CD4-positive, alpha-beta T cell (primary cell): ENCODE measurements around the gene ZNF280B. TPM values are rescaled to one million over a fixed set of nuclear protein-coding genes. Genes with fewer than 3 reads are reported as not detected.

Experiments used
- ATAC-seq: fragments of 200-7000 bp; cut with Tn5 transposase; one replicate; pipeline ENCODE4 v1.10.0; 2022; ENCODE audit warnings: mild to moderate bottlenecking; ENCODE audit not compliant: poor library complexity
- CTCF ChIA-PET: fragments of 350-600 bp; sonication (Branson Sonifier 250); formaldehyde crosslinking; loops from one replicate; lab custom pipeline; 2021; ENCODE audit warnings: antibody characterized with exemption, inconsistent platforms; lab: Charles Lee
- POLR2A ChIA-PET: fragments of 350-600 bp; sonication (Branson Sonifier 250); formaldehyde crosslinking; loops from one replicate; lab custom pipeline; 2021; ENCODE audit warnings: antibody characterized with exemption, inconsistent platforms; lab: Charles Lee
- DNase-seq, 14 experiments: peaks; one replicate each; pipeline ENCODE4 v3.0.0-alpha.2; 2013 to 2020; ENCODE audit warnings: mixed read lengths in 2 of 14
- H3K27ac ChIP-seq, 2 donors: one replicate each; pipeline versions ENCODE4 v1.5.1 to v1.7.0; 2013; ENCODE audit warnings: low read length in 2 of 2, low read depth in 1 of 2, mild to moderate bottlenecking in 1 of 2
- H3K27me3 ChIP-seq, 2 experiments: 1 replicate in 1 of 2; 2 replicates in 1 of 2; pipeline versions ENCODE4 v1.6.1 to v1.7.0; 2013; ENCODE audit warnings: low read length in 2 of 2, control low read depth in 1 of 2, mild to moderate bottlenecking in 1 of 2, moderate library complexity in 1 of 2; ENCODE audit not compliant: insufficient read depth in 2 of 2, control insufficient read depth in 1 of 2
- H3K36me3 ChIP-seq: one replicate; pipeline ENCODE4 v1.6.1; 2013; ENCODE audit warnings: low read length, control low read depth; ENCODE audit not compliant: insufficient read depth
- H3K4me1 ChIP-seq: one replicate; pipeline ENCODE4 v1.6.1; 2013; ENCODE audit warnings: low read length, control low read depth; ENCODE audit not compliant: insufficient read depth
- H3K4me3 ChIP-seq: one replicate; pipeline ENCODE4 v1.5.1; 2013; ENCODE audit warnings: mild to moderate bottlenecking, low read length, moderate library complexity
- H3K9me3 ChIP-seq, 2 experiments: 1 replicate in 1 of 2; 2 replicates in 1 of 2; pipeline versions ENCODE4 v1.6.1 to v1.7.0; 2013; ENCODE audit warnings: low read length in 2 of 2, mild to moderate bottlenecking in 2 of 2, control low read depth in 1 of 2, moderate library complexity in 1 of 2; ENCODE audit not compliant: control insufficient read depth in 1 of 2, insufficient read depth in 1 of 2
- H3K27ac Mint-ChIP-seq: one replicate; pipeline ENCODE4 v1.8.0; 2020; ENCODE audit warnings: mixed read lengths
- H3K27me3 Mint-ChIP-seq: one replicate; pipeline ENCODE4 v1.8.0; 2021; ENCODE audit warnings: mixed read lengths
- H3K36me3 Mint-ChIP-seq: one replicate; pipeline ENCODE4 v1.8.0; 2021; ENCODE audit warnings: low read depth, mixed read lengths
- H3K4me1 Mint-ChIP-seq: one replicate; pipeline ENCODE4 v1.8.0; 2021; ENCODE audit warnings: low read depth, mixed read lengths
- H3K4me3 Mint-ChIP-seq: one replicate; pipeline ENCODE4 v1.8.0; 2020; ENCODE audit warnings: mild to moderate bottlenecking, mixed read lengths
- H3K9me3 Mint-ChIP-seq: one replicate; pipeline ENCODE4 v1.8.0; 2020; ENCODE audit warnings: mixed read lengths
- intact Hi-C, 2 experiments: fragments of 100-400 bp; cut with DNase I in 1 of 2; cut with micrococcal nuclease in 1 of 2; formaldehyde crosslinking; loops; one replicate each; pipeline versions ENCODE4 v1.15.1 to v1.9.0; 2023 to 2025; cut with DNase I, micrococcal nuclease
- total RNA-seq, 174 experiments: library from RNA in 2 of 174; stranded (reverse) in 2 of 174; gene quantifications; one replicate each; pipeline ENCODE4 v1.2.3 and lab custom pipeline; 2021 to 2026
- TF ChIP-seq, protein P1 (sequence below): fragments of 200-600 bp; IDR thresholded peaks from one replicate; pipeline ENCODE4 v1.8.0; 2022; ENCODE audit warnings: antibody characterized with exemption, mild to moderate bottlenecking

ZNF280B gene
- total RNA-seq, 2 experiments from 2014 or later: 1.0 to 1.2 TPM

GRCh38 chr22:22520667-22521602, 12.4 kb upstream of the ZNF280B start:
- H3K4me1 ChIP-seq: no peaks in the 10 kb centered on the region
- Mint-ChIP-seq H3K27me3 (peaks cover 37% of the 10 kb centered on the region), H3K27ac (no peak overlapping the region), H3K36me3 (no peaks in the 10 kb centered on the region), H3K4me3 (no peak overlapping the region), H3K4me1 (no peaks in the 10 kb centered on the region), H3K9me3 (no peaks in the 10 kb centered on the region)
- no peaks in the 10 kb centered on the region for H3K9me3 ChIP-seq
- ATAC-seq: no peak
- ChIA-PET CTCF (no interaction called here), POLR2A (no interaction called here)
- no peak for DNase-seq
- no peaks in the 10 kb centered on the region for H3K27me3 ChIP-seq
- H3K27ac ChIP-seq: no peak overlapping the region
- TF ChIP-seq, protein P1, sequence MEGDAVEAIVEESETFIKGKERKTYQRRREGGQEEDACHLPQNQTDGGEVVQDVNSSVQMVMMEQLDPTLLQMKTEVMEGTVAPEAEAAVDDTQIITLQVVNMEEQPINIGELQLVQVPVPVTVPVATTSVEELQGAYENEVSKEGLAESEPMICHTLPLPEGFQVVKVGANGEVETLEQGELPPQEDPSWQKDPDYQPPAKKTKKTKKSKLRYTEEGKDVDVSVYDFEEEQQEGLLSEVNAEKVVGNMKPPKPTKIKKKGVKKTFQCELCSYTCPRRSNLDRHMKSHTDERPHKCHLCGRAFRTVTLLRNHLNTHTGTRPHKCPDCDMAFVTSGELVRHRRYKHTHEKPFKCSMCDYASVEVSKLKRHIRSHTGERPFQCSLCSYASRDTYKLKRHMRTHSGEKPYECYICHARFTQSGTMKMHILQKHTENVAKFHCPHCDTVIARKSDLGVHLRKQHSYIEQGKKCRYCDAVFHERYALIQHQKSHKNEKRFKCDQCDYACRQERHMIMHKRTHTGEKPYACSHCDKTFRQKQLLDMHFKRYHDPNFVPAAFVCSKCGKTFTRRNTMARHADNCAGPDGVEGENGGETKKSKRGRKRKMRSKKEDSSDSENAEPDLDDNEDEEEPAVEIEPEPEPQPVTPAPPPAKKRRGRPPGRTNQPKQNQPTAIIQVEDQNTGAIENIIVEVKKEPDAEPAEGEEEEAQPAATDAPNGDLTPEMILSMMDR: no peak
- no peak overlapping the region for H3K4me3 ChIP-seq
- no peaks in the 10 kb centered on the region for H3K36me3 ChIP-seq
- intact Hi-C loops: no loop called here

DNA sequence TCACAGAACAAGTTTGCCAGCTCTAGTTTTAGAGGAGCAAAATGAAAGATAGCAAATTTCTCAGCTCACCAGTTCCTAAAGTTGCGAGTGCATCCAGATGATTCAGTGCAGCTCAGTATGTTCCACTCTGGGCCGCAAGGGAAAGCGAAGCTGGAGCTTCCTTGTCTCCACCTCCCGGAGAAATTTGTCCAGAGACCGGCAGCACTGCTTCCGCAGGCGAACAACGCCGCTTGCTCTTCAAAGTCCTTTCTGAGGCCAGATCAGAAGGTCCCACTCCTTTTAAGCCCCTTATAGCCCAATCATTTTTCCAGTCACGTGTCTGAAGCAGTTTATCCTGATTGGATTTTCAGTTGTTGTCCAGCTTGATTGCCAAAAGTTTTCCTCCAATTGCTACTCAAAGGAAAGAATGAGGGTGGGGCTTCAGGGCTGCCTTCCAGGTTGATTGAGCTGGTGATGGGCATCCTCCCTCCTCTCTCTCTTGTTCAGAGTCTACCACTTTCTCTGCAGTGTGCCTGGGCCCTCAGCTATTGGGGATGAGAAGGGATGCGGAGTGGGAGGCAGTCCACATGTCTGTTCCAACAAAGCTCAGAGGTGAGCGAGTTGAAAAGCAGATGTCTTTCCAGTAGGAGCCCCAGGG, 11.6 kb upstream of the ZNF280B start, which contains the start of gene ZNF280A:
ZNF280A (minus strand) TSS at position 251 of the 637 bp plus-strand sequence. CDS start 4,640 bp downstream, outside the sequence.
- intact Hi-C loops: no loop called here
- no peak within 1 kb of the TSS for H3K27ac ChIP-seq
- no peak within 1 kb of the TSS for H3K4me3 ChIP-seq
- Mint-ChIP-seq H3K4me3 (no peak within 1 kb of the TSS), H3K27ac (no peak within 1 kb of the TSS), H3K4me1 (no peaks in the 10 kb centered on the region), H3K27me3 (peaks cover 40% of the 10 kb centered on the region), H3K36me3 (no peaks in the 10 kb centered on the region), H3K9me3 (no peaks in the 10 kb centered on the region)
- TF ChIP-seq, protein P1: no peak
- H3K36me3 ChIP-seq: no peaks in the 10 kb centered on the region
- no peaks in the 10 kb centered on the region for H3K4me1 ChIP-seq
- POLR2A ChIA-PET: no interaction called here
- DNase-seq (no peak), ATAC-seq (no peak)
- no peaks in the 10 kb centered on the region for H3K27me3 ChIP-seq
- H3K9me3 ChIP-seq: no peaks in the 10 kb centered on the region
- CTCF ChIA-PET: no interaction called here

GRCh38 chr22:22519591-22519990, 11.0 kb upstream of the ZNF280B start:
- CTCF ChIA-PET: no interaction called here

More at GRCh38 chr22:22519591-22519990, 11.0 kb upstream of the ZNF280B start:
- no peak for DNase-seq
- Mint-ChIP-seq H3K36me3 (no peaks in the 10 kb centered on the region), H3K27me3 (peaks cover 45% of the 10 kb centered on the region), H3K4me1 (no peaks in the 10 kb centered on the region), H3K9me3 (no peaks in the 10 kb centered on the region), H3K4me3 (no peak overlapping the region), H3K27ac (no peak overlapping the region)
- intact Hi-C loops: no loop called here
- POLR2A ChIA-PET: no interaction called here
- H3K4me1 ChIP-seq: no peaks in the 10 kb centered on the region
- peaks cover 0 to 5% of the 10 kb centered on the region in 2 experiments for H3K27me3 ChIP-seq
- H3K4me3 ChIP-seq: no peak overlapping the region
- H3K9me3 ChIP-seq: no peaks in the 10 kb centered on the region
- TF ChIP-seq, protein P1: no peak
- no peaks in the 10 kb centered on the region for H3K36me3 ChIP-seq
- ATAC-seq: no peak
- H3K27ac ChIP-seq: no peak overlapping the region
